Neural cell (in vitro differentiated cells): ENCODE results near the gene YIPF1. TPM values are rescaled to one million over a fixed set of nuclear protein-coding genes. Genes with fewer than 3 reads are reported as not detected.

Experiments
- H2AFZ ChIP-seq: fragments of 200-600, 300-800 bp; sonication (generic), shearing (Covaris generic); 2 replicates; pipeline ENCODE4 v1.6.0; 2014; ENCODE audit warnings: low read depth, mild to moderate bottlenecking, antibody characterized with exemption, low read length, moderate library complexity
- H3F3A ChIP-seq: fragments of 200-600 bp; shearing (Covaris generic); 2 replicates; pipeline ENCODE4 v1.6.1; 2016; ENCODE audit warnings: mild to moderate bottlenecking, moderate library complexity, mixed read lengths, antibody characterized with exemption, low read length; ENCODE audit not compliant: insufficient read depth, poor library complexity, severe bottlenecking
- H3K27ac ChIP-seq: fragments of 200-600, 300-800 bp; sonication (generic), shearing (Covaris generic); 2 replicates; pipeline ENCODE4 v1.5.1; 2014; ENCODE audit warnings: mild to moderate bottlenecking, low read length, moderate library complexity
- H3K27me3 ChIP-seq: fragments of 300-800, 200-600 bp; sonication (generic), shearing (Covaris generic); 2 replicates; pipeline ENCODE4 v1.6.0; 2014; ENCODE audit warnings: mild to moderate bottlenecking, low read depth, low read length, moderate library complexity; ENCODE audit not compliant: insufficient read depth
- H3K36me3 ChIP-seq: fragments of 300-800, 200-600 bp; sonication (generic), shearing (Covaris generic); 2 replicates; pipeline ENCODE4 v1.5.1; 2014; ENCODE audit warnings: mild to moderate bottlenecking, antibody characterized with exemption, low read length, moderate library complexity; ENCODE audit not compliant: insufficient read depth
- H3K4me2 ChIP-seq: fragments of 300-800, 200-600 bp; sonication (generic), shearing (Covaris generic); 2 replicates; pipeline ENCODE4 v1.6.0; 2014; ENCODE audit warnings: mild to moderate bottlenecking, low read length
- H3K4me3 ChIP-seq: fragments of 300-800, 200-600 bp; sonication (generic), shearing (Covaris generic); 2 replicates; pipeline ENCODE4 v1.5.1; 2014; ENCODE audit warnings: mild to moderate bottlenecking, low read length, moderate library complexity
- H3K79me2 ChIP-seq: fragments of 200-600 bp; shearing (Covaris generic); replicated peaks from 2 replicates; pipeline ENCODE4 v1.6.0; 2014; ENCODE audit warnings: mild to moderate bottlenecking, low read length, moderate library complexity; ENCODE audit not compliant: insufficient read depth
- H3K9ac ChIP-seq: fragments of 300-800, 200-600 bp; sonication (generic), shearing (Covaris generic); 2 replicates; pipeline ENCODE4 v1.6.1; 2016; ENCODE audit warnings: mild to moderate bottlenecking, low read length, mixed read lengths
- H3K9me2 ChIP-seq: fragments of 200-600 bp; shearing (Covaris generic); 2 replicates; pipeline ENCODE4 v1.6.1; 2016; ENCODE audit warnings: mild to moderate bottlenecking, low read length, mixed read lengths; ENCODE audit not compliant: insufficient read depth
- H3K9me3 ChIP-seq: fragments of 200-600, 300-800 bp; sonication (generic), shearing (Covaris generic); 2 replicates; pipeline ENCODE4 v1.6.1; 2016; ENCODE audit warnings: mild to moderate bottlenecking, mixed run types, low read length, moderate library complexity, mixed read lengths
- H4K20me1 ChIP-seq: fragments of 200-600 bp; shearing (Covaris generic); 2 replicates; pipeline ENCODE4 v1.6.1; 2016; ENCODE audit warnings: mild to moderate bottlenecking, mixed run types; ENCODE audit not compliant: insufficient read depth
- CTCF ChIP-seq: fragments of 450-650 bp; IDR thresholded peaks from 2 replicates; pipeline ENCODE4 v1.5.1; 2014; ENCODE audit warnings: antibody characterized with exemption, mild to moderate bottlenecking, moderate library complexity; ENCODE audit not compliant: poor library complexity, severe bottlenecking
- EP300 ChIP-seq: fragments of 450-650 bp; conservative IDR thresholded peaks from 2 replicates; pipeline ENCODE4 v1.6.1; 2014; ENCODE audit warnings: antibody characterized with exemption, mild to moderate bottlenecking, moderate library complexity; ENCODE audit not compliant: poor library complexity, severe bottlenecking
- EZH2 ChIP-seq: fragments of 200-600, 300-800 bp; shearing (Covaris generic), sonication (generic); IDR thresholded peaks from 2 replicates; pipeline ENCODE4 v1.6.1; 2014; ENCODE audit warnings: antibody characterized with exemption, low read length, borderline replicate concordance, mild to moderate bottlenecking; ENCODE audit not compliant: insufficient read depth, poor library complexity, severe bottlenecking
- MXI1 ChIP-seq: fragments of 450-650 bp; conservative IDR thresholded peaks from 2 replicates; pipeline ENCODE4 v1.6.1; 2014; ENCODE audit warnings: antibody characterized with exemption, mild to moderate bottlenecking; ENCODE audit not compliant: poor library complexity, severe bottlenecking
- POLR2AphosphoS5 ChIP-seq: IDR thresholded peaks from 2 replicates; pipeline ENCODE4 v1.6.1; 2012
- RAD21 ChIP-seq: fragments of 450-650 bp; conservative IDR thresholded peaks from 2 replicates; pipeline ENCODE4 v1.6.1; 2014; ENCODE audit warnings: antibody characterized with exemption, mild to moderate bottlenecking, moderate library complexity
- REST ChIP-seq: IDR thresholded peaks from 2 replicates; pipeline ENCODE4 v1.6.1; 2012; ENCODE audit warnings: borderline replicate concordance
- SMC3 ChIP-seq: fragments of 450-650 bp; conservative IDR thresholded peaks from 2 replicates; pipeline ENCODE4 v1.6.1; 2014; ENCODE audit warnings: antibody characterized with exemption, mild to moderate bottlenecking, moderate library complexity; ENCODE audit not compliant: poor library complexity
- TAF1 ChIP-seq: IDR thresholded peaks from 2 replicates; pipeline ENCODE4 v1.6.1; 2012; ENCODE audit warnings: low read depth
- polyA plus RNA-seq: library from polyadenylated mRNA; depleted of rRNA; stranded (reverse); fragments of >200 nt; gene quantifications from 2 replicates; pipeline ENCODE4 v1.2.3, GENCODE V29; 2014

YIPF1 gene
- polyA plus RNA-seq, 1 donor from 2014 or later, result 45.0 TPM

GRCh38 chr1:53838654-53838974, 51.0 kb downstream of the YIPF1 start:
- no peak for TF ChIP-seq EZH2
- no peak for TF ChIP-seq TAF1
- Histone ChIP-seq H3K9me3 (no peaks in the 10 kb centered on the region), H3K9ac (peak overlapping the region; percentile 91), H3F3A (no peaks in the 10 kb centered on the region), H3K27me3 (no peaks in the 10 kb centered on the region), H4K20me1 (no peaks in the 10 kb centered on the region), H3K4me2 (no peak overlapping the region), H3K4me3 (peak overlapping the region; percentile 80), H3K36me3 (no peaks in the 10 kb centered on the region), H2AFZ (peak overlapping the region; percentile 3), H3K27ac (peak overlapping the region; percentile 93), H3K9me2 (no peaks in the 10 kb centered on the region), H3K79me2 (peaks cover 11% of the 10 kb centered on the region)

- H3K9me3 ChIP-seq, result no peaks in the 10 kb centered on the region
- H3K27me3 ChIP-seq, result no peaks in the 10 kb centered on the region
- no peaks in the 10 kb centered on the region for H3K9me2 ChIP-seq
- peak within 1 kb of the TSS; percentile 68 for H3K4me2 ChIP-seq
- H3F3A ChIP-seq, result no peaks in the 10 kb centered on the region
- peak; percentile 63 for TF ChIP-seq CTCF
- TF ChIP-seq EZH2, result peak; percentile 46
- peak; percentile 35 for TF ChIP-seq REST
- peak; percentile 74 for TF ChIP-seq SMC3
- peak; percentile 43 for TF ChIP-seq POLR2AphosphoS5
- peak; percentile 68 for TF ChIP-seq EP300
- TF ChIP-seq MXI1, result peak; percentile 99
- peak; percentile 45 for TF ChIP-seq RAD21
- TF ChIP-seq TAF1, result no peak
- H3K4me3 ChIP-seq, result peak within 1 kb of the TSS; percentile 80
- peak within 1 kb of the TSS; percentile 78 for H2AFZ ChIP-seq
- H3K9ac ChIP-seq, result peak within 1 kb of the TSS; percentile 91
- H3K36me3 ChIP-seq, result no peaks in the 10 kb centered on the region
- peak within 1 kb of the TSS; percentile 93 for H3K27ac ChIP-seq
- peaks cover 16% of the 10 kb centered on the region for H3K79me2 ChIP-seq
- no peaks in the 10 kb centered on the region for H4K20me1 ChIP-seq
Observed at GRCh38 chr1:53837924-53838653, 51.5 kb downstream of the YIPF1 start, which contains the start of gene NDC1. Gene NDC1, minus strand, starts transcription at chr1:53838296. Its CDS starts 35 bp downstream, at chr1:53838261.
